B cell (primary cell): ENCODE data around the gene PLEKHM1. TPM values are rescaled to one million over a fixed set of nuclear protein-coding genes. Genes with fewer than 3 reads are reported as not detected.

ENCODE experiments used
- ATAC-seq: fragments of 200-7000 bp; cut with Tn5 transposase; one replicate; pipeline ENCODE4 v1.10.0; 2021; ENCODE audit warnings: low read depth, mild to moderate bottlenecking, moderate number of reproducible peaks, moderate library complexity
- CTCF ChIA-PET: fragments of 350-600 bp; sonication (Branson Sonifier 250); formaldehyde crosslinking; loops from one replicate; lab custom pipeline; 2021; ENCODE audit warnings: antibody characterized with exemption, inconsistent platforms; lab: Charles Lee
- POLR2A ChIA-PET: fragments of 350-600 bp; sonication (Branson Sonifier 250); formaldehyde crosslinking; loops from one replicate; lab custom pipeline; 2021; ENCODE audit warnings: antibody characterized with exemption; lab: Charles Lee
- DNase-seq: peaks from one replicate; pipeline ENCODE4 v3.0.0; 2013
- H2AFZ ChIP-seq: 2 replicates; pipeline ENCODE4 v1.6.1; 2012; ENCODE audit warnings: mild to moderate bottlenecking, low read depth, low read length; ENCODE audit not compliant: insufficient read depth, poor library complexity, severe bottlenecking
- H3K27ac ChIP-seq, 2 donors: 1 replicate in 1 of 2; 2 replicates in 1 of 2; pipeline ENCODE4 v1.5.1; 2012 to 2013; ENCODE audit warnings: low read length in 2 of 2, mild to moderate bottlenecking in 2 of 2, moderate library complexity in 1 of 2
- H3K27me3 ChIP-seq, 4 experiments: fragments of 200-600 bp in 1 of 4; sonication (generic) in 1 of 4; replicated peaks in 1 of 4; 1 replicate in 2 of 4; 2 replicates in 2 of 4; pipeline versions ENCODE4 v1.6.1 to v1.7.0; 2013 to 2016; ENCODE audit warnings: low read length in 3 of 4, mild to moderate bottlenecking in 2 of 4, mixed read lengths in 1 of 4, moderate library complexity in 1 of 4; ENCODE audit not compliant: insufficient read depth in 4 of 4, control insufficient read depth in 3 of 4; ENCODE audit errors: control extremely low read depth in 1 of 4
- H3K36me3 ChIP-seq, 2 experiments: replicated peaks in 1 of 2; 1 replicate in 1 of 2; 2 replicates in 1 of 2; pipeline versions ENCODE4 v1.6.1 to v1.7.1; 2013; ENCODE audit warnings: low read length in 1 of 2; ENCODE audit not compliant: insufficient read depth in 2 of 2, control insufficient read depth in 1 of 2; ENCODE audit errors: control extremely low read depth in 1 of 2, extremely low read depth in 1 of 2
- H3K4me1 ChIP-seq, 2 donors: fragments of 200-600 bp in 1 of 2; sonication (generic) in 1 of 2; 1 replicate in 1 of 2; 2 replicates in 1 of 2; pipeline versions ENCODE4 v1.5.1 to v1.6.1; 2013 to 2017; ENCODE audit warnings: low read length in 2 of 2; ENCODE audit not compliant: control insufficient read depth in 2 of 2, insufficient read depth in 2 of 2
- H3K4me2 ChIP-seq: replicated peaks from 2 replicates; pipeline ENCODE3; 2012; ENCODE audit warnings: mild to moderate bottlenecking, low read depth, low read length; ENCODE audit not compliant: poor library complexity, severe bottlenecking
- H3K4me3 ChIP-seq, 5 experiments: fragments of 200-600 bp in 1 of 5; sonication (generic) in 1 of 5; 1 replicate in 3 of 5; 2 replicates in 2 of 5; pipeline versions ENCODE4 v1.5.1 to v1.7.0; 2011 to 2016; ENCODE audit warnings: low read length in 4 of 5, mild to moderate bottlenecking in 4 of 5, low read depth in 2 of 5, control low read depth in 1 of 5, moderate library complexity in 1 of 5; ENCODE audit not compliant: insufficient read depth in 1 of 5; ENCODE audit errors: control extremely low read depth in 1 of 5, extremely low read depth in 1 of 5
- H3K79me2 ChIP-seq: fragments of 200-600 bp; sonication (generic); one replicate; pipeline ENCODE4 v1.6.0; 2016; ENCODE audit warnings: low read length; ENCODE audit not compliant: control insufficient read depth, insufficient read depth
- H3K9ac ChIP-seq: fragments of 200-600 bp; sonication (generic); 2 replicates; pipeline ENCODE4 v1.6.1; 2017; ENCODE audit warnings: mild to moderate bottlenecking, low read length, moderate library complexity
- H3K9me3 ChIP-seq, 3 donors: one replicate each; pipeline versions ENCODE4 v1.6.1 to v1.7.1; 2013; ENCODE audit warnings: low read length in 2 of 3; ENCODE audit not compliant: control insufficient read depth in 2 of 3, insufficient read depth in 1 of 3; ENCODE audit errors: control extremely low read depth in 1 of 3
- H4K20me1 ChIP-seq: 2 replicates; pipeline ENCODE4 v1.6.0; 2012; ENCODE audit warnings: mild to moderate bottlenecking, low read length; ENCODE audit not compliant: insufficient read depth, control insufficient read depth, poor library complexity, severe bottlenecking
- H3K27ac Mint-ChIP-seq: one replicate; pipeline ENCODE4 v1.8.0; 2021; ENCODE audit warnings: mixed read lengths
- H3K27me3 Mint-ChIP-seq: one replicate; pipeline ENCODE4 v1.8.0; 2021; ENCODE audit warnings: mixed read lengths
- H3K4me1 Mint-ChIP-seq: one replicate; pipeline ENCODE4 v1.8.0; 2021; ENCODE audit warnings: mixed read lengths
- H3K4me3 Mint-ChIP-seq: one replicate; pipeline ENCODE4 v1.8.0; 2021; ENCODE audit warnings: mixed read lengths
- H3K9me3 Mint-ChIP-seq: one replicate; pipeline ENCODE4 v1.8.0; 2022; ENCODE audit warnings: mixed read lengths; ENCODE audit not compliant: insufficient read depth
- CTCF ChIP-seq: fragments of 200-600 bp; IDR thresholded peaks from one replicate; pipeline ENCODE4 v1.8.0; 2022; ENCODE audit warnings: antibody characterized with exemption, mild to moderate bottlenecking
- EZH2 ChIP-seq: IDR thresholded peaks from 2 replicates; pipeline ENCODE4 v1.6.1; 2012; ENCODE audit warnings: borderline replicate concordance, low read depth, mild to moderate bottlenecking, moderate library complexity, low read length; ENCODE audit not compliant: insufficient read depth, poor library complexity, severe bottlenecking
- WGBS: methylation state at CpG from one replicate; pipeline ENCODE4 v1.1.5; 2013; ENCODE audit warnings: missing lambda C conversion rate; ENCODE audit not compliant: insufficient coverage; 5-methylcytosine and 5-hydroxymethylcytosine counted together
- intact Hi-C: fragments of 100-400 bp; cut with micrococcal nuclease; formaldehyde crosslinking; loops from one replicate; pipeline ENCODE4 v1.10.0; 2022
- polyA plus RNA-seq: library from polyadenylated mRNA; depleted of rRNA; stranded (reverse); fragments of >200 nt; gene quantifications from 2 replicates; pipeline ENCODE4 v1.2.3, GENCODE V29; 2012
- total RNA-seq, 2 donors: library from RNA; stranded (reverse); fragments of 120-200 nt in 1 of 2; gene quantifications; 1 replicate in 1 of 2; 2 replicates in 1 of 2; pipeline versions ENCODE4 v1.2.3 to v1.2.4, GENCODE V29; 2013 to 2022

Gene PLEKHM1
- total and polyA plus RNA-seq, 2 donors (not counting 1 experiment from before 2014, with no cell fraction given), result 26.2 to 73.9 TPM

DNA sequence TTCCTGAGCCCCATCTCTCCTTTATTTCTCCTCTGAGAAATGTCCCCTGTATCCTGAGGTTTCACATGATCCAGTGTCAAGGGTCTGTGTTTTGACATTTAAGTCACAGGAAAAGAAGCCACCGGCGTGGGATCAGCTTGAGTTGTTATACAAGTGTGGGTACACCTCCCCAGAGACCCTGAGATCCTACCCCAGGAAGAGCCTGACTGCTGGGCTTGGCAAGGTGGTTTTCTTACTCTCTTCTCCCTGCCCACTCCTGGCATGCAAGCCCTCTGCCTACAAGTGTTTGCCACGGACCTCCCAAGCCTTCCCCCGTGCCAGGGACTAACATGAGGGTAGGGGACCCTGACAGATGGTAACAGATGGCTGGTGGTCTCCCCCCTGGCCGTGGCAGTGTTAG is 55.0 kb downstream of the PLEKHM1 start:
- Histone ChIP-seq H3K79me2 (no peaks in the 10 kb centered on the region), H3K4me3 (no peak overlapping the region), H3K9ac (no peak overlapping the region), H3K4me1 (peaks cover 11 to 23% of the 10 kb centered on the region in 2 donors), H3K36me3 (peaks cover 2 to 15% of the 10 kb centered on the region in 2 experiments), H4K20me1 (no peaks in the 10 kb centered on the region), H3K27me3 (no peaks in the 10 kb centered on the region), H3K27ac (no peak overlapping the region), H3K4me2 (no peak overlapping the region), H2AFZ (no peak overlapping the region), H3K9me3 (no peaks in the 10 kb centered on the region)
- TF ChIP-seq EZH2 (no peak), CTCF (no peak)
- no peak for ATAC-seq
- Mint-ChIP-seq H3K4me3 (no peak overlapping the region), H3K27me3 (no peaks in the 10 kb centered on the region), H3K4me1 (peaks cover 18% of the 10 kb centered on the region), H3K9me3 (no peaks in the 10 kb centered on the region), H3K27ac (no peak overlapping the region)
- intact Hi-C loops, result no loop called here
- ChIA-PET CTCF (no interaction called here), POLR2A (no interaction called here)
- DNase-seq, result no peak
- 20% methylated on average over 2 of the region's 5 CpGs for WGBS

DNA sequence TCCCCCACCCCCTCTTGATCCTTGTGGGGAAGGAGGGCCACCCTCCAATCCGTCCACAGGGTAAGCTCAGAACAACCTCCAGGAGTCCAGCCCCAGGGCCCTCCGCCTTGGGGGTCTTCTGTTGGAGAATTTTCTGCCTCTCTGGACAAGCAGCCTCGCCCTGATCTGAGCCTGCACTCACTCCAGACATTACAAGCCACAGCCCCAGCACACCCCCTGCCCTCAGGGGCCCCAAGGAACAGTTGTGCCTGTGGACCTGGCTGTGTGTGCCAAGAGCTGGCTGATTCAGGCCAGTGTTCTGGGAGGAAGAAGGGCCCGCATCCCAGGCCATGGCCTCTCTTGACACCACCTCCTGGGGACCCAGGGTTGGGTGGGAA is 57.4 kb downstream of the PLEKHM1 start:
- H3K4me2 ChIP-seq, result peak overlapping the region; percentile 99
- ChIA-PET CTCF (no interaction called here), POLR2A (interaction anchor here (0.8 kb wide), 1 partner anchor 25 kb away, joined by 4 read pairs; no protein-coding TSS in a partner anchor)
- no peak overlapping the region for H3K4me3 ChIP-seq
- whole genome bisulfite sequencing, result 100% methylated on average over 1 of the region's 4 CpGs
- H3K9me3 Mint-ChIP-seq, result no peaks in the 10 kb centered on the region
- H2AFZ ChIP-seq, result no peak overlapping the region
- H3K27ac Mint-ChIP-seq, result peak overlapping the region; percentile 26
- H3K79me2 ChIP-seq, result no peaks in the 10 kb centered on the region
- ATAC-seq (no peak), DNase-seq (peak; percentile 21)
- intact Hi-C loops, result no loop called here
- H3K27ac ChIP-seq, result no peak overlapping the region
- H4K20me1 ChIP-seq, result no peaks in the 10 kb centered on the region
- H3K4me1 ChIP-seq, result peaks cover 26 to 38% of the 10 kb centered on the region in 2 donors
- no peaks in the 10 kb centered on the region for H3K27me3 ChIP-seq
- H3K36me3 ChIP-seq, result peaks cover 2 to 8% of the 10 kb centered on the region in 2 experiments
- H3K9ac ChIP-seq, result no peak overlapping the region
- no peaks in the 10 kb centered on the region for H3K27me3 Mint-ChIP-seq
- TF ChIP-seq CTCF (no peak), EZH2 (no peak)
- H3K4me1 Mint-ChIP-seq, result peaks cover 28% of the 10 kb centered on the region
- H3K4me3 Mint-ChIP-seq, result peak overlapping the region; percentile 75
- H3K9me3 ChIP-seq, result no peaks in the 10 kb centered on the region
